ENCODE data around the gene HUWE1.

HUWE1 gene

DNA sequence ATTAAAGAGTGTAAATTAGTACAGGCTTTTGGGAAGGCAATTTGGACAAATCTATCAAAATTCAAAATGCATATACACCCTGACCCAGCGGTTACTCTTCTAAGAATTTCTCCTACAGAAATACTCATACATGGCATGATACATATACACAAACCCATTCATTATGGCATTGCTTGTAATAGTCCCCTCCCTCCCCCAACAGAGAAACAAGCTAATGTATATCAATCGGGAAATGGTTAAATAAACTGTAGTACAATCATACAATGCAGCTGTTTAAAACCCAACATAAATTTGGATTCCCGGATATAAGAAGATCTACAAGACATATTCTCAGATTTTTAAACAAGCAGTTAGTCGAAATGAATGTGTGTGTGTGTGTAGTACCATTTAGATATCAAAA is 808 bp downstream of the HUWE1 start:
- DNase-seq: peak; percentile 35

DNA sequence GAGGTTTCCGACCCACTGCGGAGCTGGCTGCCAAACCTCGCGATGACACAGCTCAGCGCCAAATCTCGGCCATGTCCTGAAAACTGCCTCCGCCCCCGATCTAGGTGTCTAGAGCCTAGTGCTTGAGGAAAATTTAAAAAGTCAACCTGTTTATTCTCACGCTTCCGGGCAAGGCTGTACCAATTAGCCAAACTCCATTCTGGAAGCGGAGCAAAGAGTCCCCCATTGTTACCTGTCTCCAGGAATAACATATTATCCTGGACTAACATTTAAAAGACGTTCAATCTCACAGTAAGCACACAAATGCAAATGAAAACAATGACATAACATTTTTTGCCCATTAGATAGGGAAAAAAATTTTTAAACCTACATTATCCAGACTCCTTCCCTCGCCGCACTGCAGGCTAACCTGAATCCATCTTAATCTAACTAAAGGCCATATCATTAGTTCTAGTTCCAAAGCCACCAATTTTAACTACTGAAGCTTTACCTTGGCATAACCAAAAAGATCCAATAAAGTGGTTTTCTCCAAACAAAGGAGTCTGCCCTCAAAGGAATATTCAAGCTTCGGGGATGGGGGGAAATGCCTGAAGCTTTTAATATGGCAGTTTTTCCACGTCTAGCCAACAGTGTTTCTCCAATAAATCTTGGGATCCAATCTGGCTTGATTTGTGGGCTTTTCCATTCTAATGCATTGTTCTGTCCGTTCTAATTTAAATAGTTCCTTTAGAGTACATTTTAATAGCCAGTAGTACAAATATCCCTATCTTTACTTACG is 1.9 kb downstream of the HUWE1 start:
- DNase-seq: no peak

DNA sequence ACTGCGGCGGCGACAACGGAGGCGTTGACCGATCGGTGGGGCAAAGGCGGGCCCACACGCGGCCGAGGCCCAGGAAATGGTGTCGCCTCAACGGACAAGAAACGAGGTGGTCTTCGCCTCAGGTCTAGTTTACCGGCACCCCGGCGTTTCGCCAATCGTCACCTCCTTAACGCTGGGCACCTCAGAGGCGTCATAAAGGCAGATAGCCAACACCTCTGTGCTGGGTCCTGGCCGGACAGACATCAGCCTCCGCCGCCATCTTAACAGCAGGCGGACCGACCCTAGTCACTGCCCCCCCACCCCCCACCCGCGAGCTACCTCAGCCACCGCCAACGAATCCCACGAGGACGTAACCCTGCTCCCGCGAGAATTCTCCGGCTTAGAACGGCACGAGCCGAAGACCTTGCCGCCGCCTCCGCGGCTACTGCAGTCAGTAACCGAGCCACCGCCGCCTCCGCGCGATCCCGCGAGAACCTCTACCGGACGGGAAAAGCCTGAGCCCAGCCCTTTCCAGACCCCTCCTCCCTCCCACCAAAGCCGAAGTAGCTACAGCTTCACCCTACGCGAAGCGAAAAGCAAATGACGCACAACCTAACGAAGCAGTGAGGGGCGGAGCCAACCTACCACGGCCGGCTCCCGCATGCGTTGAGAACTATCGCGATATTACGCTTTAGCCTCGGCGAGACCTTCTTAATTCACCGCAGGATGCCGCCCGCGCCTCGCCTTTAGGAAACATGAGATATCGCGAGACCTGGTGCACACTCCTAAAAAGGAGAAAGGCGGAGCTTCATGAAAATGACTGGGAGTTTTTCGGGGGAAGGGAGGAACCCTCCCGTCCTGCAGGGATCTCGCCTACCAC is 2.7 kb downstream of the HUWE1 start:
- DNase-seq: peak; percentile 94

DNA sequence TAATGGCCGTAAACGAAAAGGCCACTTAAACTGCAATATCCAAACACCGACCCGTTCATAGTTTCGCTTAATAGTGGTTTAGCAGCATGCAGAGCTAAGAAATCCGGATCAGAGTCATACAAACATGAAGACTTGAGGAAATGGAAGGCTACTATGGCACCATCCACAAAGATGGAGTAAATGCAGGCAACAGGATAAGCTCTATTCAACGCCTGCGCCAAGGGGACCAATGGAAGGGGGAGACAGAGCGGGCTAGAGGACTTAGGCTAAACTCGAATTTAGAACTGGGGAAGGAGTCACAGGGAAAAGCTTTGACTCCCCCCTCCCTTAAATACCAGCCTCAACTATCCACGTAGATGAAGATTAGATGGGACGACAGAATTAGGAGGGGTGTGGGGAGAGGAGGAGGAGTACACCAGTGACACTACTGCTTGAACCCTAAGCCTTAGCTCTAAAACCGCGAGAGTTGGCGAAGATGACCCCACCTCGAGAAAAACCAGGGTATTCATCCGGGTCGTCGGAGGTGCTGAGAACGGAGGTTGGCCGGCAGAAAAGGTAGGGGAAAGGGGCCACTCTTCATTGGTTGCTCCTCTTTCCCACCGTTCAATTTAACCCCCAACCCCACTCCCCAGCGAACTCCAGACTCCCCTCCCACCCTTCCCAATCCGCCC is 3.5 kb downstream of the HUWE1 start:
- peak; percentile 60 for DNase-seq

DNA sequence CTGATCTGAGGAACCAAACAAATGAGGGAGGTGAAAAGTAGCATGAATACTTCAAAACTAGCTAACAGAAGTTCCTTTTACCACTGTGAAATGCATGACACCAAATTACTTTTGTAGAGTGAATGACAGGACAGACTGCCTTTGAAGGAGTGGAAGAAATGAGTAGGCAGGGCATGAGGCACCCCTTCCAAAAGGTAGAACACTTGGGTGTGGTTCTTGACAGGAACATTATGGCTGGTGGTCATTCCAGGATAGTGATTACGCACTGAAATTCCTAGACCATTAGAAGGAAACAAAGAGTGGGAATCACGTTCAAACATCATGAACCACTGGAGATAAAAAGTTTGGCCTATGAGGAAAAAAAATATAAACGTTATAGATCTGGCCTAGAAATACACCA is 4.9 kb downstream of the HUWE1 start:
- DNase-seq: peak; percentile 29

DNA sequence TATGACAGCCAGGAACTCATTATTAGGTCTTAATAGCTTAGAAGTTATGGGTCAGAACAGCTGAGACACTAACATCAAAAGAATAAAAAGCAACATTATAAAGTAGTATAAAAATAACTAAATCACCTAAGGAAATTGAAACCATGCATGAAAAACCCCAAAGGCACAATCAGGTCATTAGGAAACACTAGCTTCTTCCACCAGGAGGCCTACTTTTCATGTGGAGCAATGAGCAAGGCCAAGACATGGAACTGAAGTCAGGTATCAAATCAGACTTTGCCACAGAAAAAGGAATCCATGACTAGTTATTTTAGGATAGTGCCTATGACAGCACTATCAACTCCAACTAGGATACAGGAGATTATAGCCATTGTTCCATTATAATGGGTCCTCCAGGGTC is 7.9 kb downstream of the HUWE1 start:
- peak; percentile 27 for DNase-seq

DNA sequence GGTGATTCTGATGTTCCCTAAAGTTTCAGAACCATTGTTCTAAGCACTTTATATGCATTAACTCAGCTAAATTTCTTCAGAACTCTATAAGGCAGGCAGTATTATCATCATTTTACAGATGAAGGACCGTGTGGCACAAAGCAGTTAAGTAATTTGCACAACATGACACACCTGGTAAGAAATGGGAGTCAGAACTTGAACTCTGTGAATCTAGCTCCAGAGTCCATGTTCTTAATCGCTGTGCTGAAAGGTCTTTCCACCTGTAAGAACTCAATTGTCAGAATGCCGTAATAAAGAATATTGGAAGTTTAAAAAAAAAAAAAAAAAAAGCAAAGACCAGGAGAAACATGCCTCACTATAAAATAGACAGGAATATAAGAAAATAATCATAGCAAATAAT is 9.2 kb downstream of the HUWE1 start:
- no peak for DNase-seq

DNA sequence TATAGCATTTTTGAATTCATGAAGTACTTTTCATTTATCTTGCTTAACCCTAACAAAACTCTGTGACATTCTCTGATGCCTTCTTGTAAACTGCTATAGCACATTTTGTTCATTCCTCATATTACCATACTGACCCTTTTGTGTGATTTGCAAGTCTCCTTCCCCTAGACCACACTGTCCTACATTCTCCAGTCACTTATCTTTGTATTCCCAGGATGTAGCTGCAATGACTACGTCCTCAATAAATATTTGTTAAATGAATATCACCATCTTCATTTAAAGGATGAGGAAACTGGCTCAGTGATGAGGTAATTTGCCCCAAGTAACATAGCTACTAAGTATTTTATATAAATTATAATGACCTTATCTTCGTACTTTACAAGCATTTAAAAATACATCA is 11.9 kb downstream of the HUWE1 start:
- DNase-seq: no peak

DNA sequence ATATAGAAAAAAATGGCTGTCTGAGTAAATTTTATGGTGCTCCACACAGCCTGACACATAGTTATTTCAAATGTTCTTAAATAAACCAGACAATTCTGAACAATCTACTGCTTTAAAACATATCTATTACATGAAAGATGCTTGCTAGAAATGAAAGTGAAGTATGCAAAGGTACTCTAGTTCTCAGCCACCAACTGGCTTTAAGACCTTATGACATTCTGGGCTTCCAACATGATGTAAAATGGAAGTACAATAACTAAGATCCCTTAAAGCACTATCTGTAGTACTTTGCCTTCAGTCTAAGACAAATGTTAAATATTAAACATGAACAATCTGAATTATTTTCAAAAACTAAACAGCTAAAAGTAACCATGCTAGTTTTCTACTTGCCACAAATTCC is 17.3 kb downstream of the HUWE1 start:
- DNase-seq: no peak

DNA sequence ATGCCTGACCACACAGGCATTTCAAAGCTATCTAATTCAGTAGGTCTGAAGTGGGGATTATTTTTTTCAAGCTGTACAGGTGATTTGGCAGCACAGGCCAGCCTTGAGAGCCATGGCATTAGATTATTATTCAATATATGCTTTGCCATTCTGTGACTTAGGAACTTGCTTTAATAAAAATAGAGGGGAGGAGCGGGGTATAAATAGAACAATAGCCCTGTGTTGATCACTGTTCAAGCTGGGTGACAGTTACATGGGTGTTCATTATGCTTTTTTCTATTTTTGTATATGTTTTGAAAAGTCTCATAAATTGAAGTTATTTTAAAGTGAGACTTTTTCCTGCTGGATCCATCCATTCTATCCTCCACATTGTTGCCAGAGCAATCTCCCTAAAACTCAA is 20.3 kb downstream of the HUWE1 start:
- DNase-seq: no peak

DNA sequence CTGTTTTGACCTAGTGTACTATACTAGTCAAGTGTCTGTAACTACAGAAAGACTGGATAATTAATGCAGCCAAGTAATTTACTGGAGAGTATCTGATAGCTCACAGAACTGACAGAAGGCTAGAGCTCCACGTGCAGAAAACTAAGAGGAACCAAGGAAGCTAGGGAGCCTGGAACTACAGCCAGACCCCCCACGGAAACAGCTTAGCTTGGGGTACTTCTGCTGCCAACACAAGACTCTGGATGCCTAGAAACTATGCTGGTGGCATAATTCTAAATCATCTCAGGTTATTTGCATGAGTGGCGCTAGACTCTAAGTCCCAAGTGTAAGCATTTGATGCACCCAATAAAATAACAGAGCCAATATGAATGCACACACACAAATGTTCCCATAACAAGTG is 26.5 kb downstream of the HUWE1 start:
- DNase-seq: no peak

DNA sequence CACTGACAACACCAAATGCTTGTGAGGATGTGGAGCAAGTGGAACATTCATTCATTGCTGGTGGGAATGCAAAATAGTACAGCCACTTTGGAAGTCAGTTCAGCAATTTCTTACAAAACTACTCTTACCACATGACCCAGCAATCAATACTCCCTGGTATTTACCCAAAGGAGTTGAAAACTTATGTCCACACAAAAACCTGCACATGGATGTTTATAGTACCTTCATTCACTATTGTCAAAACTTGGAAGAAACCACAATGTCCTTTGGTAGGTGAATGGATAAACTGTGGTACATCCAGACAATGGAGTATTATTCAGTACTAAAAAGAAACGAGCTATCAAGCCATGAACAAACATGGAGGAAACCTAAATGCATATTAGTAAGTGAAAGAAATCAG is 27.5 kb downstream of the HUWE1 start:
- no peak for DNase-seq

DNA sequence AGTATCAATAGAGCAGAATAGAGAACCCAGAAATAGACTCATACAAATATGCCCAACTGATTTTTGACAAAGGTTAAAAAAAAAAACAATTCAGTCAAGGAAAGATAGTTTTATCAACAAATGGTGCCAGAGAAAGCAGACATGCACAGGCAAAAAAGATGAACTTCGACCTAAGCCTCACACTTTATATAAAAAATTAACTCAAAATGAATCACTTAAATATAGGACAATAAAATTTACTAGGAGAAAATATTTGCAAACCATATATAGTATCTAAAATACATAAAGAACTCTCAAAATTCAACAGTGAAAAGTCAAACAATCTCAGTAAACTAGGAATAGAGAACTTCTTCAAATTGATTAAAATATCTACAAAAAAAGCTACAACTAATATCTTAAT is 29.7 kb downstream of the HUWE1 start:
- DNase-seq: no peak

DNA sequence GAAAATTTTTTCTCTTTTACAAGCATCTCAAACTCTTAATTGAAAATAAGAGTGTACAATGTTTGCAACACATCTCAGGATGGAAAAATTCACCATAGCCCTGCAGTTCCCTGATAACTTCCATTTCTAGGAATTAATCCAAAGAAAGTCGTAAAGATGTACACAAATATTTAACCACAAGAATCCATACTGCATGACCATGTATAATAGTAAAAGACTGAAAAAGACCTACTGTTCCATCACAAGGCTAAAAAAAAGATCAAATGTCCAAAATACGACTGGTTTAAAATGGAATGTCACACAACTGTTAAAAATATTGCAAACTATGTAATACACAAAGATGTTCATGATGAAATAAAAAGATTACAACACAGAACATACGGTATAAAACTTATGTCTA is 32.1 kb downstream of the HUWE1 start:
- no peak for DNase-seq

DNA sequence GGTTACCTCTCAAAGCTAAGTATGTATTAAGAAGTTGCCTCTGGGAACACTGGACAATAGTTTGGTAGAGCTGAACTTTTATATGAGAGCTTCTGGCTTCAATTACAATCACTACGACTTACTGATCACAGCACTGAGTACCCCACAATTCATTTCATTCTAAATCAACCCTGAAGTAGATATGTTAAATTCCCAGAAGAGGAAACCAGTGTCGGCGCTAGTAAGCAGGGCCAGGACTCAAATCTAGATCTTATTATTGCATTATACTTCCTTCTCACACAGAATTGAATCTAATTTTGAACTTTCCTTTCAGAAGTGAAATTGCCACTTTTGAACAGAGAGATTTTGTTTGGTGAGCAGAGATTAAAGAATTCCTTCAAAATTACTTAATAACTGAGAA is 41.8 kb downstream of the HUWE1 start:
- peak; percentile 46 for DNase-seq

DNA sequence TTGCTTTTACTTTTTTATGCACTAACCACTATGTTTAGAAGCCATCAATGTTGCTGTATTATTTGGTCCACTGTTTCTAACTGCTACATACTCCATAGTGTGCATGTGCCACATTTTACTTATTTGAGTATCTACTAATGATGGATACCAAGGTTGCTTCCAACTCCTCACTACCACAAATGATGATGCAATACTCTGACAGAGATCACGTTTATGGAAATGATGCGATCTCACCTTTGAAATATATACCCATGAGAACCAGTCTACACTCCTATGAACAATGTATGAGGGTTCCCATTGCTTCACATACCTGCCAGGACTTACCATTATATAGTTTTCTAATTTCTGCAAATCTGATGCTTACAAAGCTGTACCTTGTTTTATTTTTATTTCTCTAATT is 44.2 kb downstream of the HUWE1 start:
- peak; percentile 9 for DNase-seq

DNA sequence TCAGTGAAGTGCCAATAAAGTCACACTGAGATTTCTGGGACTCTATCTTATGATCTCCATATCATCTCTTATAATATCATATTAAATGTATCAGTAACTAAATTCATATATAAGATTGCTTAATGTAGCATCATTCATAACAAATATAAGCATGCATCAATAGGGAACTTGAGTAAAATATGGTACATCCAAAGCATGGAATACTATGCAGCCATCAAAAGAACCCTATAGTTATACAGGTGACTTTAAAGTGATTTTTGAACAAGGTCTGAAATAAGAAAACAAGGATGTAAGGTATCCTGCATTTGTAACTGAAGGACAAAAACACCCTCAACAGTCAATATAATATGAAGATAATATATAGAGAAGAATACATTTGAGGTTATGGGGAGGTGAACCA is 47.3 kb downstream of the HUWE1 start:
- DNase-seq: no peak

DNA sequence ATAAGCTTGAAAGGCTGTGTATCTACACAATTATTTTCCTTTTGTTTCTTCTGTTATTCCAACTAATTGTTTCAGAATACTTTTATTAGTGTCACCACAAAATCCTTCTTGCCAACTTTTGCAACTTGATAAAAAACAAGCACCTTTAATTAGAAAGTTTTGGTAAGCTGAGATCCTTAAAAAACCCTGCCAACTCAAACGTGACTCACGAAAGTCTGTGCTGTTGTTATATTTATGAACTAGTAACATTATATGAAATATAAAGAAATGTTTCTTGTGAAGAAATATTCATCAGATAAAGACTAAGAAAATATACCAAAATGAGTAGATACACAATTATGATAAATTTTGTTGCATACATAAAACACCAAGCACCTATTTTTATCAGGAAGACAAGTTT is 49.0 kb downstream of the HUWE1 start:
- DNase-seq: no peak

DNA sequence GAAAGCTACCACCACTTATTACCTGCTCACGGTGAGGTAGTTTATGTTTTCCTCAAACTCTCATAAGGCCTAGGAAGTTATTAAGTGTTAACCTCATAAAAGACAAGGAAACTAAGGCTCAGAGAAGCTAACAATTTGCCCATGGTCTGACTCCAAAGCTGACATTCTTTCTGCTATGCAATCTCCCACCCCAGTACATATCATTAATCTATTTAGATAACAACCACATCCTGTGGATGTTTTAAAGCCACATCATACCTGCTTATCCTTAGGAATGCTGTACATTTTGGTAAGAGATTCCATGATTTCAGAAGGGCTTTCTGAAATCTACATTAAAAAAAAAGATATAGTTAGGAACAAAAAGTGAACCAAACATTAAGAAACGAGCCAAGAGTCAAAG is 55.4 kb downstream of the HUWE1 start:
- DNase-seq: no peak

DNA sequence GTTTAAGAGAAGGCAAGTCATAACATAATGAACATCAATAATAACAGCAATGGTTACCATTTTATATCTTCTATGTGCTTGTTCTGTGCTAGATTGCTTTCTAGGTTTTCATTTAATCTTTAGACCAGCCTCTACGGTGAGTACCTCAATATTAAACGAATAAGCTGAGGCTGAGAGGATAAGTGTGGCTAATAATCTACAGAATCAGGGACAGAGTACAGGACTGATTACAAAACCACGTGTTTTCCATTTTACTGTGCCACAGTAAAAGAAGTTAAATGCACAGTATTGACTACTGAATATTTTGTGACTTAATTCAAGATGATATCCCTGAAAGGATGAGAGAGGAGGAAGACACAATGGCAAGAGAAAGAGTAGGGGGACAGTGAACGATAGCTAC is 56.3 kb downstream of the HUWE1 start:
- no peak for DNase-seq

DNA sequence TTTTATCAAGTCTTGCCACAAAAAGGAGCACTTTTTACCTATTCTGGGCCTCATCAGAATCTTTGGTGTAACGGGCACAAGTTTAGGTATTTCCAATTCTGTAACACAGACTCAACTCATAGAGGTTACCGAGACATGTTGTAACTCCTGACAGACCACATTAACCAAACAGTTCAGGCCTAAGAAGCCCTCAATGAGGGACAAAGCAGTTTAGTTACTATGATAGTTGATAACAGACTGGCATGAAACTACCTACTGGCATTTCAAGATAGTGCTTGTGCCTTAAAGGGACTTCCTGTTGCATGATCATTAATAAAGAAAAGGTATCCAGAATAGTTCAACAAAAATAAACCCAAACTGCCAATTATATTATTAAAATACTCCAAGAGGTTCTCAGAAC is 64.1 kb downstream of the HUWE1 start:
- no peak for DNase-seq

DNA sequence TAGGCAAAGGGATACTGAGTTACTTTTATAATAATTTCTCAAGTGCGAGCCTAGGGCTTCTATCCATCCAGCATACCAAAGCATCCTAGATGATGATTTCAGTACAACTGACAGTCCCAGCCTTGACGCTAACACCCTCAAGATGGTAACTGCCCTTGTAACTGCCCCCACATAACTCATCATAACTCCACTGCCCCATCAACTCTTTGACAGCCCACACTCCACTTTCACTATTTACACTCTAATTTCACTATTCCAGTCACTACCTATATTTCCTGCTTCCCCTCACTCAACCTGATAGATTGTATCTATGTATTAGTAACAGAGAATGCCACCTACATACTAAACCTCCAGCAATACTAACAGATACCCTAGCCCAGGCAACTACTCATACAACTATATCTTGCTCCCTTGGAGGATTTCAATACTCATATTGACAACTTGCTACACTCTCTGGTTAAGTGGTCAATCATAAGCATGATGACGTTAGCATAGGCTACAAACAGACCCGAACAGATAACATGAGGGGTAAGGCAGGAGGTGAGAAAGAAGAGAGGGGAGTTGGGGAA is 65.0 kb downstream of the HUWE1 start:
- peak; percentile 4 for DNase-seq

DNA sequence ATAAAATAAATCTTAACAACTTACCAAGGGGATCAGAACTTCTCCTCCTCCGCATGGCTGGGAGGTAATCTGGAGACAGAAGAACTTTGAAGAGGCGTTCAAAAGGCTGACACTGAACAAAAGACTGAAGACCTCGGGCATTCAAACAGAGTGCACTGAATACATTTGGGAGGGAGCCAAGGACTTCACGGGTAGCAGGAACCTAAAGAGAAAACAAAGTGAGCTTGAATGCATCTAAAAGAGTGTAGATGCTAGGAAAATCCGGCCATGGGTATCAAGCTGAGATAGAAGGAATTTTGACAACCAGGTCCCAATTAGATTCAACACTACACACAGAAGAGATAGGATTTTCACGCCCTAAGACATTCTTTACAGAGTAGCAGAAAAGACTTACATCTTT is 69.6 kb downstream of the HUWE1 start:
- DNase-seq: no peak

DNA sequence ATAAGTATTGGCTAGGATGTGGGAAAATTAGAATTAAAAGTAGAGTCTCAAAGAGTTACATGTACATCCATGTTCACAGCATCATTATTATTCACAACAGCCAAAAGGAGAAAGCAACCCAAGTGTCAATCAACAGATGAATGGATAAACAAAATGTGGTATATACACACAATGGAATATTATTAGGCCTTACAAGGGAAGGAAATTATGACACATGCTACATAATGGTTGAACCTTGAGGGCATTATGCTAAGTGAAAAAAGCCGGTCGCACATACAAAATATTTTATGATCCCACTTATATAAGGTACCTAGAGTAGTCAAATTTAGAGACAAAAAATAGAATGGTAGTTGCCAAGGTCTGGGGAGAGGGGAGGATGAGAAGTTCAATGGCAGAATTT is 80.1 kb downstream of the HUWE1 start:
- no peak for DNase-seq

All from activated CD4-positive, alpha-beta T cell treated with anti-CD3 and anti-CD28 coated beads, Interleukin-2, Interleukin-6, amounts not matched to agents 100 ng/mL and 50 ng/mL, durations not matched to agents 16 hours and 8 hours (primary cell).